ENCODE results near the gene DIAPH1.
A peak's percentile ranks its signal among the peaks of the same experiment; 100 is the strongest.

Gene DIAPH1

GRCh38 chr5:141609044-141609443, 9.8 kb downstream of the DIAPH1 start:
- no peak for DNase-seq

- DNase-seq, result no peak
Observed at GRCh38 chr5:141608557-141608956, 10.2 kb downstream of the DIAPH1 start.

- DNase-seq, result no peak
Observed at GRCh38 chr5:141608046-141608445, 10.8 kb downstream of the DIAPH1 start.

- DNase-seq, result peak; percentile 25
Observed at GRCh38 chr5:141605523-141606277, 13.1 kb downstream of the DIAPH1 start.

GRCh38 chr5:141603923-141604717, 14.7 kb downstream of the DIAPH1 start:
- DNase-seq, result peak; percentile 90

GRCh38 chr5:141602606-141603005, 16.2 kb downstream of the DIAPH1 start:
- no peak for DNase-seq

GRCh38 chr5:141598391-141599345, 20.1 kb downstream of the DIAPH1 start:
- peak; percentile 47 for DNase-seq

- no peak for DNase-seq
Observed at GRCh38 chr5:141597814-141598213, 21.0 kb downstream of the DIAPH1 start.

GRCh38 chr5:141597394-141597793, 21.4 kb downstream of the DIAPH1 start:
- DNase-seq, result no peak

- DNase-seq, result no peak
Observed at GRCh38 chr5:141596867-141597266, 21.9 kb downstream of the DIAPH1 start.

GRCh38 chr5:141590127-141590526, 28.7 kb downstream of the DIAPH1 start:
- DNase-seq, result no peak

- no peak for DNase-seq
Observed at GRCh38 chr5:141586246-141586645, 32.6 kb downstream of the DIAPH1 start.

- no peak for DNase-seq
Observed at GRCh38 chr5:141585594-141585993, 33.2 kb downstream of the DIAPH1 start.

GRCh38 chr5:141574122-141574510, 44.7 kb downstream of the DIAPH1 start:
- DNase-seq, result no peak

GRCh38 chr5:141573489-141574121, 45.2 kb downstream of the DIAPH1 start:
- DNase-seq, result no peak

GRCh38 chr5:141570655-141571054, 48.1 kb downstream of the DIAPH1 start:
- DNase-seq, result no peak

GRCh38 chr5:141567513-141568117, 51.2 kb downstream of the DIAPH1 start:
- peak; percentile 12 for DNase-seq

- DNase-seq, result no peak
Observed at GRCh38 chr5:141565826-141566570, 52.8 kb downstream of the DIAPH1 start.

GRCh38 chr5:141564216-141564692, 54.5 kb downstream of the DIAPH1 start:
- DNase-seq, result peak; percentile 95

- DNase-seq, result peak; percentile 99
Observed at GRCh38 chr5:141560725-141561483, 57.9 kb downstream of the DIAPH1 start.
